Vagina (tissue), 2 donors: Measurements from ENCODE around the gene ST7. TPM values are rescaled to one million over a fixed set of nuclear protein-coding genes. Genes with fewer than 3 reads are reported as not detected.

ENCODE experiments used
- DNase-seq, 2 donors: peaks; one replicate each; pipeline ENCODE4 v3.0.0-alpha.2; 2017; ENCODE audit errors: extremely low spot score in 2 of 2
- H3K27ac ChIP-seq: fragments of 200-600 bp; sonication (generic); one replicate; pipeline ENCODE4 v1.5.1; 2019
- H3K27me3 ChIP-seq: fragments of 200-600 bp; sonication (generic); one replicate; pipeline ENCODE4 v1.5.1; 2019
- H3K36me3 ChIP-seq, 2 donors: fragments of 200-600 bp; sonication (generic); one replicate each; pipeline ENCODE4 v1.5.1; 2017 to 2019
- H3K4me1 ChIP-seq: fragments of 200-600 bp; sonication (generic); one replicate; pipeline ENCODE4 v1.5.1; 2019
- H3K4me3 ChIP-seq, 2 donors: fragments of 200-600 bp; sonication (generic); 1 replicate in 1 of 2; 2 replicates in 1 of 2; pipeline ENCODE4 v1.5.1; 2016 to 2019
- H3K9me3 ChIP-seq: fragments of 200-600 bp; sonication (generic); one replicate; pipeline ENCODE4 v1.5.1; 2019
- POLR2A ChIP-seq, 2 donors: fragments of 450-650 bp; IDR thresholded peaks; one replicate each; pipeline ENCODE4 v1.6.1; 2017; ENCODE audit warnings: antibody characterized with exemption in 2 of 2, mild to moderate bottlenecking in 2 of 2, moderate library complexity in 2 of 2
- POLR2AphosphoS5 ChIP-seq, 2 donors: sonication (generic); formaldehyde crosslinking; IDR thresholded peaks; one replicate each; pipeline ENCODE4 v1.9.0; 2017; ENCODE audit warnings: antibody characterized with exemption in 2 of 2, mild to moderate bottlenecking in 2 of 2, low read depth in 1 of 2; ENCODE audit not compliant: insufficient read depth in 1 of 2
- intact Hi-C: fragments of 100-400 bp; cut with DNase I; formaldehyde crosslinking; loops from one replicate; pipeline ENCODE4 v1.15.1; 2023
- total RNA-seq: library from RNA; depleted of rRNA; stranded (reverse); fragments of >200 nt; gene quantifications from one replicate; pipeline ENCODE4 v1.2.3, GENCODE V29; 2016
- TF ChIP-seq, protein P1 (sequence below), 3 experiments: fragments of 450-650 bp in 2 of 3; fragments of 200-600 bp in 1 of 3; sonication (generic) in 1 of 3; IDR thresholded peaks; one replicate each; pipeline ENCODE4 v1.5.1; 2017 to 2019; ENCODE audit warnings: antibody characterized with exemption in 3 of 3, mild to moderate bottlenecking in 2 of 3, moderate library complexity in 2 of 3

The ST7 gene
- total RNA-seq, 1 donor from 2014 or later: 15.2 TPM

DNA sequence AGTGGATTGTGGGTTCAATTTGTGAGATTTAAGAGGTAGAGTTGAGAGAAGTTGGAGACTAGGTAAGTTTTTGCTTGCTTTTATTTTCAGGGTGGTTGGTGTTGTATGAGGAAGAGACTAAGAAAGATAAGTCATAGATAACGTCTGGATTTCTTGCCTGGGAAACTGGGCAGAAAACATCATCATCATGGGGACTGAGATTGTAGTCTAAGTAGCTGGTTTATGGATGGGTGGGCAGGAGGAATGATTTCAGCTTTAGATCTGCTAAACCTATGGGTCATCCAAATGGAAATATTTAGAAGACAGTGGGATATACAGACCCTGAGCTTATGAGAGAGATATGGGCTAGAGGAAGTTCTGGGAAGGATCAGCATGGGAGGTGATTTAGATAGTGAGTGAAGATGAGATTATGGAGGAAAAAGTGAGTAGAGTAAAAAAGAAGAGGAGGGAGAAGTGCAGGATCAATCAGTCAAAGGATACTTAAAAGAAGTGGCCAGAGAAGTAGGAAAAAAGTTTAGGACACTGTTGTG is 199.8 kb downstream of the ST7 start:
- Histone ChIP-seq H3K27ac (no peak overlapping the region), H3K9me3 (no peaks in the 10 kb centered on the region), H3K4me1 (peaks cover 11% of the 10 kb centered on the region), H3K27me3 (no peaks in the 10 kb centered on the region), H3K4me3 (no peak overlapping the region), H3K36me3 (no peaks in the 10 kb centered on the region)
- intact Hi-C loops: no loop called here
- TF ChIP-seq, protein P1, sequence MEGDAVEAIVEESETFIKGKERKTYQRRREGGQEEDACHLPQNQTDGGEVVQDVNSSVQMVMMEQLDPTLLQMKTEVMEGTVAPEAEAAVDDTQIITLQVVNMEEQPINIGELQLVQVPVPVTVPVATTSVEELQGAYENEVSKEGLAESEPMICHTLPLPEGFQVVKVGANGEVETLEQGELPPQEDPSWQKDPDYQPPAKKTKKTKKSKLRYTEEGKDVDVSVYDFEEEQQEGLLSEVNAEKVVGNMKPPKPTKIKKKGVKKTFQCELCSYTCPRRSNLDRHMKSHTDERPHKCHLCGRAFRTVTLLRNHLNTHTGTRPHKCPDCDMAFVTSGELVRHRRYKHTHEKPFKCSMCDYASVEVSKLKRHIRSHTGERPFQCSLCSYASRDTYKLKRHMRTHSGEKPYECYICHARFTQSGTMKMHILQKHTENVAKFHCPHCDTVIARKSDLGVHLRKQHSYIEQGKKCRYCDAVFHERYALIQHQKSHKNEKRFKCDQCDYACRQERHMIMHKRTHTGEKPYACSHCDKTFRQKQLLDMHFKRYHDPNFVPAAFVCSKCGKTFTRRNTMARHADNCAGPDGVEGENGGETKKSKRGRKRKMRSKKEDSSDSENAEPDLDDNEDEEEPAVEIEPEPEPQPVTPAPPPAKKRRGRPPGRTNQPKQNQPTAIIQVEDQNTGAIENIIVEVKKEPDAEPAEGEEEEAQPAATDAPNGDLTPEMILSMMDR (IDR thresholded peaks at IDR 0.05): no peak
- TF ChIP-seq POLR2AphosphoS5 (IDR thresholded peaks at IDR 0.05; ENCODE audit: insufficient read depth in 1 of 2, low read depth in 1 of 2): no peak
- TF ChIP-seq POLR2A (IDR thresholded peaks at IDR 0.05): no peak
- no peak for DNase-seq

DNA sequence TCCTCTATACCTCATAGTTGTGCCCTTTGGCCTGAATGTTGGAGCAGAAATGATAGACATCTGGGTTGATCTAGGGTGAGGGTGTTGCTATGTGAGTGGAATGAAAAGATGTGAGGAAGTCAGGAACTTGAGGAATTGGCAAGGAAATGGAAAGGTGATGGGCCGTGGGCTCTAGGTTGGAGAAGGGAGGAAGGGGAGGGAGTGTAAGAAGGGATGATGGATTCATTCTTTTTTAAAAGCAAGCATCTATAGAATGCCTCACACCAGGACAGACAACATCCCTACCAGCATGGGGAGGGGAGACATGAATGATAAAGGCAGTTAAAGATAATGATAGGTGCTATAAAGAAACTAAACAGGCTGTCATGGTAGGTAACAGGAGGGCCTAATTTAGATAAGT is 201.4 kb downstream of the ST7 start:
- Histone ChIP-seq H3K36me3 (no peaks in the 10 kb centered on the region), H3K9me3 (no peaks in the 10 kb centered on the region), H3K27ac (no peak overlapping the region), H3K4me1 (peaks cover 21% of the 10 kb centered on the region), H3K27me3 (no peaks in the 10 kb centered on the region), H3K4me3 (no peak overlapping the region)
- TF ChIP-seq POLR2AphosphoS5 (IDR thresholded peaks at IDR 0.05; ENCODE audit: insufficient read depth in 1 of 2, low read depth in 1 of 2) (no peak), POLR2A (IDR thresholded peaks at IDR 0.05) (no peak)
- TF ChIP-seq, protein P1 (IDR thresholded peaks at IDR 0.05): no peak
- no peak for DNase-seq
- intact Hi-C loops: no loop called here

DNA sequence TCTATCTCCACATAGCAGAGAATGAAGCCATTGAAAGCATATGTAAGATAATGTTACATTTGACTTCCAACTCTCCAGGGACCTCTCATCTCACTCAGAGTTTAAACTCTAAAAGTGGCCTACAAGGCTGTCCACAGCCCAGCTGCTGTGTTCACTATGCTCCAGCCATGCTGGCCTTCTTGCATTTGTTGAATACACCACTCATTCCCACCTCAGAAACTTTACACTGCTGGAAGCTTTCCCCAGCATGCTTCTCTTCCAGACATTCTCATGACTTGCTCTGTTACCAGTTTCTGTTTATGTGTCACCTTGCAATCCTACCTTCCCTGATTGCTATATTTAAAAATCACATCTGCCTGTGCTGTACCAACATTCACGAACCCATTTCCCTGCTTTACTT is 202.4 kb downstream of the ST7 start:
- TF ChIP-seq POLR2A (IDR thresholded peaks at IDR 0.05): no peak
- TF ChIP-seq POLR2AphosphoS5 (IDR thresholded peaks at IDR 0.05; ENCODE audit: insufficient read depth in 1 of 2, low read depth in 1 of 2): no peak
- Histone ChIP-seq H3K4me1 (peaks cover 21% of the 10 kb centered on the region), H3K27me3 (no peaks in the 10 kb centered on the region), H3K27ac (no peak overlapping the region), H3K36me3 (no peaks in the 10 kb centered on the region), H3K4me3 (no peak overlapping the region), H3K9me3 (no peaks in the 10 kb centered on the region)
- intact Hi-C loops: no loop called here
- DNase-seq: no peak

DNA sequence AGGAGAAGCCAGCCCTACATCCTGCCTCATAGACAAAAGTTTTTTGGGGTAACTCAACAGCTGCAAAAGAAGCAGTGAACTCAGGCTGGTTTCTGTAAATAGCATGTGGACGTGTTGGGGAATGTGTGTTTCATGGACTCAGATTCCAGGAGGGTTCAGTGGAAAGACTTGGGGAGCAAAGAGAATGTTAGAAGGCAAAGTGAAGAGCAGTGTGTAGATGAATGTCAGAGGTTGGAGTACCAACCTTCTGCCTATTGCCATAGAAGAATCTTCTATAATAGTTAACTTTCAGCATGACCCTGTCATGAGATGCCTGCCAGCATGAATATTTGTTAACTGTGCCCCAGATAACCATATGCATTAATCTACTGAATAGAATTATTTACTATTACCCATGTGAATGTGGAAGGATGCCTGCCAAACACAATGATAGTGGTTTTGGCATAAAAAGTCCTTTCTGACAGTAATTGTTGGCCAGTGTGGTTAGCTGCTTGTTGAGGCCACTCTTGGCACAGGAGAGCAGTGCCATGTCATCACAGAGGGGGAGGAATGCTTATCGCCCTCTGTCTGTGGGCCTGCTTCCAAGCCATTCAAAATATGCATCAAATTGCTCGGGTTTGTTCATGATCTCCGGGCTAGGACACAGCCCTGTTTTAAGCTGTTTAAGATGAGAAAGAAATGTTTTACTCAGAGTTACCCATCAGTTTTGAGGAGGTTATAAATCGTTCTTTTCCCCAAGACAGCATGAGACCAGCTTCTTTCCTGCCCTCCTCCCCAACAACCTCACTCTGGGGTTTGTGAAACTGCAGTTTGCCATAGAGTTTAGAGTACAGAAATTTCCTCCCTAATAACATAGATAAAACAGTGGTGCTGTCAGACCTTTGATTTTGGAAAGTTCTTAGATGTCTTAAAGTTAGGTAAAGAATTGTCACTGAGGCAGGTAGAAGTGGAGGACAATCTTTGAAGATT is 204.2 kb downstream of the ST7 start:
- Histone ChIP-seq H3K27me3 (no peaks in the 10 kb centered on the region), H3K27ac (no peak overlapping the region), H3K9me3 (no peaks in the 10 kb centered on the region), H3K4me1 (peaks cover 21% of the 10 kb centered on the region), H3K4me3 (no peak overlapping the region), H3K36me3 (no peaks in the 10 kb centered on the region)
- intact Hi-C loops: no loop called here
- no peak for DNase-seq
- no peak for TF ChIP-seq POLR2A (IDR thresholded peaks at IDR 0.05)
- TF ChIP-seq, protein P1 (IDR thresholded peaks at IDR 0.05): no peak
- no peak for TF ChIP-seq POLR2AphosphoS5 (IDR thresholded peaks at IDR 0.05; ENCODE audit: insufficient read depth in 1 of 2, low read depth in 1 of 2)

DNA sequence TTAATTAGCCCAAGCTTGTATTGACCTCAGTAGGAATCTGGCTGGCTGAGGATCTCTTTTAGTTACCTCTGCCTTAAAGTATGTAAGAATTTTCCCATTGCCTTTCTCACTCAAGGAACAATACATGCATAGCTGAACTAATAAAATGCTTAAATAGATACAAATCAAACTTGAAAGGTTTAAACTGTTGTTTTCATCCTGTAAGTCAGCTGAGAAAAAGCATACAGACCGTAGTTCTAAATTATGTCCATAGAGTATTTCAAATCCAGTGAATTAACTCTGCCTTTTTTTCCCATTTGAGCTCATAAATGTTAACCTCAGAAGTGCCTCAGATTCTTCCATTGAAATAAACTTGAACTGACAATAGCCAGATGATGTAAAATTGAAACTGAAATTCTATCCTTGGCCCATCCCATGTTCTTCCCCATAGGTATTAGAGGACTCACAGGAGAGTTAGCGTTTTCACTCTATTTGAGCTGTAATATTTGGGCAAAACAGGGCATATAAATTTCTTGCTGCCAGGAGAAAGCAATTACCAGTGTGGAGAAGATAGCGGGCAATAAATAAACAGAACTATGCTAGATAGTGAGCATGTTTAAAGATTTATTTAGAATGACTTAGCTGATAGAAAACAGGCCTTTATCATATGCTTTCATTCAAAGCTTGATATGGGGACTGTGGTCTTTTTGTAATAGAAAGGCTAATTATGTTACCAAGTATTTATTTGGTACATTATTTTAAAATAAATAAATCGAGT is 205.8 kb downstream of the ST7 start:
- TF ChIP-seq, protein P1 (IDR thresholded peaks at IDR 0.05): no peak
- TF ChIP-seq POLR2AphosphoS5 (IDR thresholded peaks at IDR 0.05; ENCODE audit: insufficient read depth in 1 of 2, low read depth in 1 of 2) (no peak), POLR2A (IDR thresholded peaks at IDR 0.05) (no peak)
- no peaks in the 10 kb centered on the region for H3K36me3 ChIP-seq
- peaks cover 21% of the 10 kb centered on the region for H3K4me1 ChIP-seq
- H3K27me3 ChIP-seq: no peaks in the 10 kb centered on the region
- H3K27ac ChIP-seq: no peak overlapping the region
- intact Hi-C loops: no loop called here
- H3K9me3 ChIP-seq: no peaks in the 10 kb centered on the region
- H3K4me3 ChIP-seq: no peak overlapping the region
- DNase-seq: no peak
